Measurements from ENCODE around the gene GPR17.

GRCh38 chr2:127647242-127648190 is 1.6 kb downstream of the GPR17 start:
- no peak for TF ChIP-seq POLR2A (IDR thresholded peaks at IDR 0.05; ENCODE audit: low read length)
- no peak for TF ChIP-seq GATA1 (IDR thresholded peaks at IDR 0.05; ENCODE audit: low read depth, low read length)

Data from erythroblast (primary cell).